Pancreas (tissue), 10 donors: Measurements from ENCODE around the gene ZNF614. TPM values are rescaled to one million over a fixed set of nuclear protein-coding genes. Genes with fewer than 3 reads are reported as not detected.

ENCODE experiments used
- ATAC-seq, 4 donors: fragments of 200-7000 bp; cut with Tn5 transposase; one replicate each; pipeline versions ENCODE4 v1.8.0 to v1.9.1; 2020; ENCODE audit warnings: mild to moderate bottlenecking in 4 of 4, moderate library complexity in 4 of 4
- DNase-seq, 6 donors: peaks; one replicate each; pipeline ENCODE4 v3.0.0-alpha.2; 2020
- FAIRE-seq: peaks from 2 replicates; lab custom pipeline; 2012; peaks lifted over from hg19 to GRCh38; lab: Jason Lieb, UNC
- H3K27ac ChIP-seq, 4 donors: fragments of 200-600 bp; sonication (generic); 1 replicate in 3 of 4; 2 replicates in 1 of 4; pipeline versions ENCODE4 v1.5.0 to v1.8.0; 2020
- H3K27me3 ChIP-seq, 4 donors: fragments of 200-600 bp; one replicate each; pipeline ENCODE4 v1.8.0; 2021
- H3K36me3 ChIP-seq, 3 donors: fragments of 200-600 bp; sonication (generic) in 1 of 3; one replicate each; pipeline versions ENCODE4 v1.5.0 to v1.8.0; 2020 to 2021
- H3K4me1 ChIP-seq, 3 donors: fragments of 200-600 bp; one replicate each; pipeline ENCODE4 v1.8.0; 2021
- H3K4me3 ChIP-seq, 4 donors: fragments of 200-600 bp; sonication (generic) in 2 of 4; one replicate each; pipeline versions ENCODE4 v1.5.0 to v1.8.0; 2020 to 2021
- H3K9me3 ChIP-seq, 4 donors: fragments of 200-600 bp; one replicate each; pipeline ENCODE4 v1.8.0; 2021
- CTCF ChIP-seq, 4 donors: fragments of 200-600 bp; sonication (generic) in 3 of 4; IDR thresholded peaks; one replicate each; pipeline versions ENCODE4 v1.5.0 to v1.8.0; 2021; ENCODE audit warnings: antibody characterized with exemption in 4 of 4
- WGBS, 2 donors: extraction: QIAGEN DNeasy Blood & Tissue Kit; methylation state at CpG; one replicate each; pipeline ENCODE4 v1.1.7; 2013; 5-methylcytosine and 5-hydroxymethylcytosine counted together
- intact Hi-C, 3 donors: fragments of 100-400 bp; cut with DNase I; formaldehyde crosslinking; loops; one replicate each; pipeline versions ENCODE4 v1.11.1 to v1.14.2; 2022
- polyA plus RNA-seq, 2 donors: library from polyadenylated mRNA; stranded (reverse); fragments of 200-250 nt; gene quantifications; one replicate each; pipeline ENCODE4 v1.2.3, GENCODE V29; 2013
- total RNA-seq, 6 donors: library from RNA; stranded (reverse); fragmentation: NEBNext Ultra II Directional in 4 of 6; extraction: Animal tissue kit (Norgen Biotek cat#: 25700) in 4 of 6; gene quantifications; one replicate each; pipeline versions ENCODE4 v1.2.1 to v1.2.4, GENCODE V29; 2021 to 2023
- donor health status: healthy with polysubstance abuse.
- donor health status: DM: no; HTN: no; CAD: no; lungs with moderate emphysema.
- donor health status: DM: no; HTN: no; CAD: no.
- donor health status: control.
- donor health status: control.
- donor health status: Bipolar disorder and iron deficiency.
- donor health status: DM: yes; HTN: yes; CAD: no.
- donor health status: DM: no; HTN: no; CAD: no.
- donor health status: DM: no; HTN: no; CAD: no.
- donor health status: DM: yes; HTN: yes; CAD: no.

ZNF614 gene
- total RNA-seq (1 to 10 TPM; 1.5 to 4.2 (median 2.1) TPM), polyA plus RNA-seq (1 to 10 TPM; 1.3 to 4.0 TPM)

GRCh38 chr19:52028027-52028779, at the start of gene ZNF614:
ZNF614 (minus strand) TSS chr19:52028379; CDS start chr19:52025745, 2,634 bp downstream.
- ATAC-seq (peak; percentile 95 to 99 (median 96)), FAIRE-seq (no peak), DNase-seq (peak; percentile 73 to 90 (median 81))
- no peak for TF ChIP-seq CTCF (IDR thresholded peaks at IDR 0.05)
- 1% methylated on average over 53 of the region's 53 CpGs for WGBS, 2 donors
- Histone ChIP-seq H3K27ac (peak within 1 kb of the TSS; percentile 72 to 87 (median 84)), H3K9me3 (peaks cover 0 to 4% (median 1%) of the 10 kb centered on the region in 4 donors), H3K27me3 (no peaks in the 10 kb centered on the region), H3K36me3 (peaks cover 0 to 23% (median 18%) of the 10 kb centered on the region in 3 donors), H3K4me1 (peaks cover 0 to 6% (median 0%) of the 10 kb centered on the region in 3 donors), H3K4me3 (peak within 1 kb of the TSS; percentile 55 to 75 (median 64))
- intact Hi-C loops, result no loop called here

- ATAC-seq (no peak), FAIRE-seq (no peak), DNase-seq (no peak)
- Histone ChIP-seq H3K36me3 (peaks cover 27 to 88% (median 48%) of the 10 kb centered on the region in 3 donors), H3K4me3 (no peak overlapping the region), H3K27me3 (no peaks in the 10 kb centered on the region), H3K9me3 (peaks cover 3 to 21% (median 12%) of the 10 kb centered on the region in 4 donors), H3K27ac (no peak overlapping the region), H3K4me1 (no peaks in the 10 kb centered on the region)
- no peak for TF ChIP-seq CTCF (IDR thresholded peaks at IDR 0.05)
- 97% methylated on average over 5 of the region's 5 CpGs for WGBS, 2 donors
- intact Hi-C loops, result no loop called here
Observed at GRCh38 chr19:52070496-52070895, 42.3 kb upstream of the ZNF614 start.

GRCh38 chr19:52069653-52070052, 41.5 kb upstream of the ZNF614 start:
- no peaks in the 10 kb centered on the region for H3K27me3 ChIP-seq
- TF ChIP-seq CTCF (IDR thresholded peaks at IDR 0.05), result no peak
- H3K4me1 ChIP-seq, result no peaks in the 10 kb centered on the region
- no peak overlapping the region for H3K4me3 ChIP-seq
- no peak overlapping the region for H3K27ac ChIP-seq
- ATAC-seq (no peak), FAIRE-seq (no peak), DNase-seq (no peak)
- peaks cover 23 to 79% (median 40%) of the 10 kb centered on the region in 3 donors for H3K36me3 ChIP-seq
- peaks cover 3 to 27% (median 14%) of the 10 kb centered on the region in 4 donors for H3K9me3 ChIP-seq
- WGBS, 2 donors, result 71 to 81% methylated on average over 2 of the region's 2 CpGs
- intact Hi-C loops, result no loop called here

GRCh38 chr19:52066258-52066863, 38.2 kb upstream of the ZNF614 start:
- DNase-seq, result no peak
- H3K4me1 ChIP-seq, result no peaks in the 10 kb centered on the region
- H3K36me3 ChIP-seq, result peaks cover 23 to 63% (median 28%) of the 10 kb centered on the region in 3 donors
- no peak overlapping the region for H3K4me3 ChIP-seq
- intact Hi-C loops, result no loop called here
- no peaks in the 10 kb centered on the region for H3K27me3 ChIP-seq
- no peak for ATAC-seq
- WGBS, 2 donors, result 97 to 98% methylated on average over 6 of the region's 6 CpGs
- no peak for TF ChIP-seq CTCF (IDR thresholded peaks at IDR 0.05)
- H3K9me3 ChIP-seq, result peaks cover 3 to 39% (median 15%) of the 10 kb centered on the region in 4 donors
- no peak for FAIRE-seq
- no peak overlapping the region for H3K27ac ChIP-seq
